GM18868 (cell line): ENCODE measurements around the gene SHH.
"Not testable (repeated sequence)": the region's sequence is repeated elsewhere in the genome, so short reads cannot be mapped to it uniquely, and the experiment has no call there.

ENCODE experiments used
- ATAC-seq: cut with Tn5 transposase; IDR thresholded peaks from one replicate; pipeline ENCODE4 v1.9.1; 2021; ENCODE audit warnings: mild to moderate bottlenecking, moderate library complexity; ENCODE audit not compliant: unreplicated experiment

Gene SHH

DNA sequence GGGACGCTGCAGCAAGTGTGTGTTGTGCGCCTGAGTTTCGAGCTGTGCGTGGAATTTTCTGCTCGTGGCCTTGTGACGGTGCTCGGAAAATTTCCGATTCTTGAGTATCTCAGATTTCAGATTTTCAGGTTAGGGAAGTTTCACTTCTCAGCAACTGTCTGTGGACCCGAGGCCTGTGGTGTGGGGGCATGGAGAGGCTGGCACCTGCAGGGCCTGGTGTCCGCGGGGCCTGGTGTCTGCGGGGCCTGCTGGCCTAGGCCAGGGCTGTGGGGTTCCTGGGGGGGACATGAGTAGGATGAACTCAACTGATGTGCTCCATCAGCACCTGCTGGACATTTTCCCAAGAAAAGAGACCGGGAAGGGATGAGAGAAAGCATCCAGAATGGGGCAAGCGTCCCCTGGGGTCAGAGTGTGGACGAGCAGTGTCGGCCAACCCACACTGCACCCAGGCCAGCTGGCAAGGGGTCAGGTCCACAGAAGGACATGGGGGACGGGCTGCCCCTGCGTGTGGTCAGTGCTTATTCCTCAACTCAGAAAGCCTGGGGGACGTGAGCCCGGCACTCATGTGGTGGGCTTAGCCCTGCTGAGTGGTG is 31.3 kb upstream of the SHH start:
- no peak for ATAC-seq

DNA sequence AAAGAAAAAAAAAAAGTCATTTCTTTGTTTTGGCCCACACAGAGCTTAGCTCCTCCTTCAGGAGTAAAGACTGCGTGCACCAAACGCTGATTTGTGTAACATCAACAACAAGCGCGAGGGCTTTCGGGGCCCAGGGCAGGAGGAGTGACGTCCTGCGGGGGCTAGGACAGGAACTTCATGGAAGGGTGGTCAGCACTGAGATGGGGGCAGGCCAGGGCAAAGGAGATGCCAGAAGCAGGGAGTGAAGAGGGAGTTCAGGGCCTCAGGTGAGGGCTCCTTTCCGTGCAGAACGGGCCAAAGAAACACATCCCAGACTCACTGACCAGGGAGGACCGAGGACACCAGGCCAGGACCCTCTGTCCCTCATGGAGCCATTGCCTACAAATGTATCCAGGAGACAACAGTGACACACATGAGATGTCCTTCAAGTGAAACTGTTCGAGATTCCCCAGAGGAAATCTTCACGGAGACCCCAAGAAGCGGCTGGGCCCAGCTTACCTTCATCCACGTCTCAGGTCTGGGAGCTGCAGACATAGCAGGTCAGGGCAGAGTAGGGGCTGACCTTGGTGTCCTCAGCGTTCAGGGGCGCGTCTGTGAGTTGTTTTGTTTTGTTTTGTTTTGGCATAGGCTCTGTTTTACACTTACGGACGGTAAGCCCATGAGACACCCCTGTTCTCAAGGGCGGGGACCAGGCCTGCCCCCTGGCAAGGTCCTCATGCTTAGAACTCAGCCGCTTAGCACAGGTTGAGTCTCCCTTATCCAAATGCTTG is 30.4 kb upstream of the SHH start:
- ATAC-seq: no peak

DNA sequence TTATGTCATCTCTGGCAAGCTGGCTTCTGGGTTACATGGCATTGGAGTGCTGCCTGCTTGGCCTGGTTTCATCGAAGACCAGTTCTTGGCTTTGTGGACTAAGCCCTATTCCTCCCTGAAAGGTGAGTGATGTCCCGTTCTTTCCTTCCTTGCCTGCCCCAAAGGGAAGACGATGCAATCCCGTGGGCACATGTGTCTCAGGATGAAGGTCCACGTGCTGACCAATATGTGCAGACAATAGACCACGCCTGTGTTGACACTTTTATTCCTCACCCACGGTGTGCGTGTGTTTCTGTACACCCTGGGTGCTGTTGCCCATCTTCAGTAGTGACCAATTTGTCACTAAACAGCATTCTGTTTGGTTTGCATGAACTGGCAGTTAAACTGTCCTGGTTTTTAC is 28.6 kb upstream of the SHH start:
- ATAC-seq: no peak

DNA sequence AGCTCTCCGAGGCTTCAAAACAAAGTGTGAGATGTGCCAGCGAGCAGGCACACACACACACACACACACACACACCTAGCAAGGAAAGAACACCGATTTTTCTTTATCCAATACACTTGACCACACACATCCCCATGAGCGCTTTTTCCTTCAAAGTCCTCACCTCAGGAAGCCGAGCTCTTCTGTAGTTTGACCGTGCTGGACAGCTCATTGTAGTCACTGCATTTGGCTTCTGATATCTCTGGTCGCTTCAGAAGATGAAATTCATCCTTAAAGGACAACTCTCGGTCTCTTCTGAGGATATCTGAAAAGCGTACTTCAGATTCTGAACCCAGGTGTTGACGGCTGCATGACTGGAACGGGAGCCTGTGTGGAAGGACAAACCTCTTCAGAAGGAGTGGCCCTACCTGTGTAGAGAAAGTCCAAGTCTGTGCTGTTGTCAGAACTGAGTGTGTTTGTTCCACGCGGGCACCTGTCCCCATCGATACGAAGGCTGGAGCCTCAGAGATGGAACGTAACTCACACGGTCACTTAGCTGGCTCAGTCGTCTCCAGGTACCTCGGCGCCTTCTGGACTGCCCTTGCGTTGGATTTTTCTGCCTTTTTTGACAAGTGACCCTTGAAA is 28.1 kb upstream of the SHH start:
- ATAC-seq: no peak

DNA sequence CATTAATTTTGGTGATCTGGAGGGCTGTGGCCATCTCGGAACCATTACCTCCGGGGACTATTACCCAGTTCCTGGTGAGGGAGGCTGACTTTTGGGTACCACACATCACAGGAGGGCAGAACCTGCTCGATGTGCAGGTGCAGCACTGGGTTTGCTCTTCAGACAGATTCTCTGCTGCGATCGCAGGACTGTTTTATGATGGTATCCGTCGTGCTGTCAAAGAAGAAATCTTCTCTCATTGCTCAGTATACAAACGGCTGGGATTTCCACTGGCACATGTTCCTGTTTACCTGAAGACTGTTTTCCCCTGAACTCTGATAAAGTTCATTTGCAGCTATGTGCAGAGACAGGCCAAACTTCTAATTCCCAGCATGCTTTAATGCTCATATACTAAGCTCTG is 27.2 kb upstream of the SHH start:
- ATAC-seq: no peak

DNA sequence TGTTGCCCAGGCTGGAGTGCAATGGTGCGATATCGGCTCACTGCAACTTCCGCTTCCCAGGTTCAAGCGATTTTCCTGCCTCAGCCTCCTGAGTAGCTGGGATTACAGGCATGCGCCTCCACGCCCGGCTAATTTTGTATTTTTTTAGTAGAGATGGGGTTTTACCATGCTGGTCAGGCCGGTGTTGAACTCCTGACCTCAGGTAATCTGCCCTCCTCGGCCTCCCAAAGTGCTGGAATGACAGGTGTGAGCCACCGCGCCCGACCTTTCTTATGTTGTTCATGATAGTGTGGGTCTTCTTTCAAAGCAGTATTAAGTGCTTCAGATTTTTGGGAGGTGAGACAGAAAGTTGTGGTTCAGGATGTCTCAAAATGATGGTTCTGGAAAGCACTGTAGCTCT is 26.0 kb upstream of the SHH start:
- not testable (repeated sequence) for ATAC-seq

DNA sequence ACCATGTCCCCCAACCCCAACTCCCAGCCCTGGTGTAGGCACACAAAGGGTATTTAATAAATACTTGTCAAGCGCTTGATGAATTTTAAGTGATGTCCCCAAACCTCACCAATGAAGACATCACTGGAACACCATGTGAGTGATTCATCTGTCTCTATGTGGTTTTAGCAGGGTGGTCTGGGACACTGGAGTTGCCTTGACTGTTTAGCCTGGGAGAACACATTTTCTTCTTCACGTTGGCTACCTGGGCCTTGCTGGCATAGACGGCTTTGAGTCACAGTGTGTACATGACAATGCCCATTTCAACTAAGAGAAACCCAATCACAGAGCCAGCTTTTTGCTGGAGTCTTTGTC is 24.8 kb upstream of the SHH start:
- no peak for ATAC-seq

DNA sequence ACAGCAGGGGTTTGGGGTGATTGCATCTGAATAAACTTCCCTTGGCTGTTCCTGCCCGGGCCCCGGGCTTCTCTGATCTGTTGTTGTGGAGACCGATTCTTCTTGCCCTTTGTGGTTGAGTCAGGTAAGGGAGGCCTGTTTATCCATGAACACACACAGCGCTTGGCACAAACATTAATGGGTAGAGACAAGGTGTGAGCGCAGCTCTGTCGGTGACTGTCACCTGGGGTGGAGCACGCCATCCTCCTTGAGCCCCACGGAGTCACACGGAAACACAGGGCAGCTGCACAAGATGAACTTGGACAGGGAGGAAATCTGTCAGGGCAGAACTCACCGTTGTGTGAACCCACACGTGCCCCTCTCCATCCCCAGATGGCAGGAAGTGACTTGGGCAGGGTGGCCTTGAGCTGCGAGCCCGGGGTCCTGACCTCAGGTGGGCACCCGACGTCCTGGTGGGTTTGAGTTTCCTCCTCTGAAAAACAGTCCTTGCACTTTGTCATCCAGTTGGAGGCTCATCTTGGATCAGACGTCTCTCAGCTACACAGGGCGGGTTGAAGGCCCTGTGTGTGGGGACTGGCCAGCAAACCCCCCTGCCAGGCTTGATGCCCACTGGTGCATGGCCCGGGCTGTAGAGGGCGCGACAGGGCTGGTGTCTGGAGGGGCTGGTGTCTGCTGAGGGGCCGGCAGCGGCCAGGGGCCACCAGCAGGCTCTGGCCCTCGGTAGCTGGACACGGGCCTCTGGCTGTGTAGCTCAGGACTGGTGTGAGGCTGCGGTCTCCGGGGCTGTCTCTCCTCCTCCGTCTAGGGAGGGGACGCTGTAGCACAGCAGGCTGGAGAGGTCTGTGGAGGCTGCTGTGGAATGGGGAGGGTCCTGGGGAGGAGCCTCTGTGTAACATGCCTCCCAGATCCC is 24.2 kb upstream of the SHH start:
- no peak for ATAC-seq

DNA sequence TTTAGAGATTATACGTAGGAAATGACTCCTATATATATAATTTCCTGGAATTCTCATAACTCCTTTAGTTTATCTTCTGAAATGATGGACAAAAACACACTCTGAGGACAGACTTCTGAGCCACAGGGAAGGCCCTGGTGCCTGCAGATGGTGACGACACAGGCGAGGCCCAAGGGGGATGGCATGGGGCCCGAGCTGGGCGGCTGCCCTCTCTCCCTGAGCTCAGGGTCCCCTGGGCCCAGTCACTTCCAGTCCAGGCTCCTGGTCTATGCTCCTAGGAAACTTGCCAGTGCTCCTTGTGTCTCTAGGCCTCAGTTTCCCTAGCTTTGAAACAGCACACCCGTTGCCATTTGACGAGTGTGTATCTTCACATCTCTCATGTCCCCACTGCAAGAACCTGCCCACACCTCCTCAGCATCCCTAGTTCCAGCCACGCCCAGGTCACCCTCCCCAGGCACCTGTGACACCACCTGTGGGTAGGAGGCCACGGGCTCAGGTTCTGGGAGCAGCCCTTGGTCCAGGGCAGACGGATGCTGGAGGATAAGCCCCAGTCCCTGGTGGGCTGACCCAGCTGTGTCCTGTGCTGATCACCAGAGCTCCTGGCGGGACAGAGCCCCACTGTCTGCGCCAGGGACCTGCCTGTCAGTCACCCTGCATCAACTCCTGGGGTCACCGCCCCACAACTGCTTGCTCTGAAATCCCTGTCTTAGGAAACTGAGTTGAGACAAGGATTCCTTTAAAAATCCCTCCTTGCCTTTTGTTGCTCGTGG is 23.4 kb upstream of the SHH start:
- ATAC-seq: no peak

DNA sequence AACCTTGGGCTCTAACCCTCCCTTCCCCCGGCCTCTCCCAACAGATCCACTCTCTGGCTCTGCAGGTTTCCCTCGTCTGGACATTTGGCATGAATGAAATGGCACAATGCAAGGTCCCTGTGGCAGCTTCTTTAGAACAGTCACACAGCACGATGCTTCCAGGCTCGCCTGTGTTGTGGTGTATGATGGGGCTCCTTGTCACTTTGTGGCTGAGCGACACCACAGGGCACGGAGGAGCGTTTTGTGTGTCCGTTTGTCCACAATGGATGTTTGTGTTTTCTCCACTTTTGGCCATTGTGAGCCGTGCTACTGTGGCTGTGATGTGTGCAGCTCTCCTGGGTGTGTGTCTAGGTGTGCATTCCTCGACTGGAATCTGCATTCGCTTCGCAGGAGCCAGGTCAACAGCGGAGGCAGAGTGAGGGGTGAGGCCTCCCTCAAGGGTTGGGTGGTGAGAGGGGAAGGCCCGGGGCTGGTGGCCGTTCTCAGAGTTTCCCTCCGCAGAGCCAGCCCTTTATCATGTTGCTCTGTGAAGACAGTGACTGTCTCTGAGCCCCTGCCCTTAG is 22.3 kb upstream of the SHH start:
- ATAC-seq: no peak

DNA sequence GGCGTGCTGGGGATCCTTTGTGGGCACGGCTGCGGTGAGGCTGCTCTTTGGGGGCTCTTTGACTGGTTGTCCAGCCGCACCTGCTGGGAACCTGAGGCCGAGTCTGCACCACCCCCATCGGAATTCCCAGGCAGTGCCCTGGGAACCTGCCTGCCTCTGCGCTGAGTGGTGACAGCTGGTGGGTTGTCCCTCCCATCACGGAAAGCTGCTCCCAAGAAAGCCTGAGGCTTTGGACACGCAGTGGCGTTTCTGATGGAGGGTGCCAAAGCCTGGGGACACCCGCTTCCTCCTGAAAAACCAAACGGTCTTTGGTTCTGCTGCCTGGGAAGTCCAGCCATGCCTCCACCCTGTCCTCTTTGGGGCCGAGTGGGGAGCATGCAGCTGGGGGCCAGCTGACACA is 21.4 kb upstream of the SHH start:
- ATAC-seq: no peak

DNA sequence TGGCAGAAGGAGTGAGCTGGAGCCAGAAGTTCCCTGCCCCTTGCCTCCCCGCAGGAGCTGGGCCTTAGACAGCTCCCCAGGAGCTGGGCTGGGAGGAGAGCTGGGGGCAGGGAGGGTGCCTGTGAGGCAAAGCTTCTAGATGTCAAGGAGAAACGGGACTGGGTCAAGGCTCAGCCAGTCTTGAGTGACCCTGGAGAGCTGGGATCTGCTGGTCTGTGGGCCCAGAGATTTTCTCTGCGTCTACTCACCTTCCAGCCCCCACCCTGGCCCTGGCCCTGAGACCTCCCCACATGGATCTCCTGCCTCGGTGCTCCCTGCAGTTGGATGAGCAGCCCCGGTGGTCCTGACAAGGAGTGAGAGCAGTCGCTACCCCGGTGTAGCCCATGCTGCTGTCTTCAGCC is 20.3 kb upstream of the SHH start:
- ATAC-seq: no peak

DNA sequence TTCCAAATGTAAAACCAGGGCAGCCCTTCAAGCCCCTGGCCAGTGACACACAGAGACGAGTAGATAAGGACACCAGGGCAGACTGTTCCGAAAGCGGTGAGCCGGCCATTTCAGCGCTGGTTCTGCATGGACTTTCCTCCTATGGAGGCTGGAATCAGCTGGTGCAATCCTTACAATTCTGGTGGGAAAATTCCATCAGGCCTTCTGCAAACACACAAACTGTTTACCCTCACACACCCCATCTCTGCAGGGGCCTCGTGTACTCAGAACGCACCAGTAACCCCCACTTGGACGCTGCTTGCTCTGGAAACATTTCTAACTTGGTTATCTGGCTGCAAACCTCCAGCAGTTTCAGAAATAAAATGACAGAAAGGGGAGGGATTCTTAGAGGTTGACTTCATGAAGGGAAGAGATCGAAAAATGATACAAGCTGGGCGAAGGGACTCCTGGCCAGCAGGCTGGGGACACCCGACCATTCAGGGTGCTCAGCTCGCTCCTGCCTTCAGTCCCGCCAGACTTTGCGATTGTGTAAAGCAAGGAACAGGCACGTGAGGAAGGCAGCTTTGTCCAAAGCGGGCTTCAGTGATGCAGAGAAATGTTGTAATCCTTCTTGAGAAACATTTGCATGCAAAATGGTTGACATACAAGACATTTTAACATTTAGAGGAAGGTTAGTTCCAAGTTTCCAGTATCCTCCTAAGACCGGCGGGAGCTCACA is 19.7 kb upstream of the SHH start:
- no peak for ATAC-seq

DNA sequence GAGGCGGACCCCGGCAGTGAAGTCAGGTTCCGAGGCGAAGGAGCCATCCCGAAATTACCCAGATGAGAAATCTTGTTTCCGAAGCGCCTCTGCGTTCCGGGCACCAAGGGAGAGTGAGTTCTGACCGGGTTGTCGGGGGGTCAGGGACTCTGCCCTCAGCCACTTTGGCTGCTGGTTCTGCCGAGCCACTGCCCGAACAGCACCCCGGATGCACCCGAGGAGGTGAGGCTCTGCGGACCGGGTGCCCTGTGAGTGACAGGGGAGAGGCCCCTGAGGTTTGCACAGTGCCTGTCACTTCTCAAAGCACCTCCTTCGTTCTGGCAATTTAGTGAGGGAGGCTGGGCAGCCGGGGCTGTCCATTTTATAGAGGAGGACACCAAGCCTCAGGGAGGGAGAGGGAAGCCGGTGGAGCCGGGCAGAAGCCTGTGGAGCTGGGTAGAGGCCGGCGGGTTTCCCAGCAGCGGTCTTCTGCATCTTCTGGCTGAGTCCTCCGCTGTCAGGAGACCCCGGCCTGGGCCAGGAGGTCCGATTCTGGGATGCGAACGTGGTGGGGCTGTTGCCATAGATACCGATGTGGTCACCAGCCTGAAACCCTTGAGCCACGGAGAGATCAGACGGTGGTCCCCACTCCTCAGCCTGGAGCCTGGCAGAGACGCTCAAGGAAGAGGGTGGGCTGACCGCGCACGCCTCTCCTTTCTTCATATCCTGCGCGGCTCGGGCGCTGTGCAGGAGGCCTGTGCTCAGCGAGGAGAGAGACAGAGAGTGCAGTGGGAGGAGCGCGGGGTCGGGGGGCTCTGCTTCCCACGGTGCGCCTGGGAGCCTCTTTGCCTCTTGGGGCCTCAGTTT is 18.9 kb upstream of the SHH start:
- ATAC-seq: no peak

DNA sequence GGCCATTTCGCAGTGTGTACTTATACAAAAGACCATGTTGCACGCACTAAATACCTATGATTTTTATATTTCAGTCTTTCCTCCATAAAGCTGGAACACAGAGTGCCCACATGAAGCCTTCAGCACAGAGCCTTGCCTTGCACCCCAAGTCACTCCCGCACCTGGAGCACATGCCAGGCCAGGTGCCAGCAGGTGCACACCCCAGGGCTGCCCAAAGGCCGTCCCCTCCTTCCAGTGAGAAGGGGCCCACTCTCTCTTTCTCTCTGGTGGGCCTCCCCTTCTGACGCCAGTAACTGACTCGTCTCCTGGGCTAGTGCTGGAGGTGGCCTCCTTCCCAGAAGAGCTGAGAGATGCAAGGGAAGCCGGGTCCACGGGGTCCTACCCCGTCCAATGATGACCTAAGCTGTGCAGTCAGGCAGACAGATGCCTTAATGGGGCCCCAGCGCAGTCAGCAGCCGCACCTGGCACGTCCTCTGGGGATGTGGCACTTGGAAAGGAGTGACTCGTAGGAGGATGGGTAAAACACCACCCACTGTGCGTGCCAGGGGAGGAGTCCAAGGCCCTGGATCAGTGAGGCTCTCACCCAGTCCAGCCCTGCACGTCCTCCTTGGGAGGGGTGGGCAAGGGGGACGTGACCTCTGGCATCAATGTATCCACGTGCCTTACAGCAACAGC is 17.7 kb upstream of the SHH start:
- no peak for ATAC-seq

DNA sequence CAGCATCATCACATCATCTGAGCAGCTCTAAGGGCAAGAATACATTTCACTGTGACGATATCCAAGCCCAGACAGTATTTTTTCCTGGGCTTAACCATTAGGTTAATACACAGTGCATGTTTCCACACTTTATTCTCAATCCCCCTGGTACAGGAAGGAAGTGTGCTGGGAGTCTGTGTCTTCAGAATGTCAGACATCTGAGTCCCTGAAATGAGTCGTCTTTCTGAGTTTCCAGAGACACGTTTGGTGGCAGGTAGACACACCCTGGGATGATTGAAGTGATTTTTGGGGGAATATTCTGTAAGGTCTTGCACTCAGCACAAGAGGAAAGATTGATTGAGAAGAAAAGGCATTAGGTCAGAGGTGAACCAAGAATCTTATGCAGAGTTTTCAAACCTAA is 13.1 kb upstream of the SHH start:
- ATAC-seq: no peak

DNA sequence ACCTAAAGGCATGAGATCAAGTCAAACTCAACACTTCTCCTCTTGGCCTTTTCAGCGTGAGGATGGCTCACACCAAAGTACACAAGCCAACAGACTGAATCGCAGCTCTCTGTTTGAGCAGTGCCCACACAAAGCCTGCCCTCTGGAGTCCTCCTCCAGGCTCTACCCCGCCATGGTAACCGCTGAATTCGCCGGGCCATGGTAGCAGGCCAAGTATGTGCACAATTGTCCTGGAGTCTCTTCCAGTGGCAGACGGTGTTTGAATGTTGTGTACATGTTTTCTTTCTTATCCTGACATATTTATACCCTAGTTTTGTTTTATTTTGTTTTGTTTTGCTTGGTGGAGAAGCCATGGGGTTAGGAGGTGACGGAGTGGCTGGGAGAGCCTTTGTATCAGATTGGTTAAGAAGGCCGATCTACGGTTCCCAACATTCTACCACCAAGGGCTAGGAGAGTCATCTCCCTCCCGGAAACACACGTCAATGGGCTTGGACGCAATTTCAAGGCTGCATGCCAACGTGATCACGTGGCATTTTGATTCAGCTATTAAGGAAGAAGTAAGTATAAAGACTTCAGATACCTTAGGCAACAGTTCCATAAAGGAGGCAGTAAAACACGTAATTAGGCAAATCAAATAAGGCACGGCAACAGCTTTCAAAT is 12.1 kb upstream of the SHH start:
- no peak for ATAC-seq

DNA sequence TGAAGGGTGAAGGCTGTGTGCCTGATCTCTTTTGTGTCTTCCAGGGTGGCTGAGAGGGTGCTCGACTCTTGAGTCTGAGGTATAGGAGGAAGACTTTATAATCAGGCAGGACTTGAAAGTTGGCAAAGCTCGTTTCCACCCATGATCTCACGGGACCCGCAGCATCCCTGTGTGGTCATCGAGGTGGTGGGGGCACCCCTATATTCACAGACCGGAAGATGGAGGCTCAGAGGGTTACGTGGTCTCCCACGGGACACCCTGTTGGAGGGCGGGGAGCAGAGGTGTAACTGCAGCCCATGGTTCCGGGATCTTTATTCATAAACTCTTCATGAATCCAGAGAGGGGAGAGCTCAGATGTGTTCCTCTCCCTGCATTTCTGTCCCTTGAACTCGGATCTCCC is 9.6 kb upstream of the SHH start:
- ATAC-seq: no peak
